Keratinocyte (primary cell): ENCODE results near the gene MTMR11. TPM values are rescaled to one million over a fixed set of nuclear protein-coding genes. Genes with fewer than 3 reads are reported as not detected.

Experiments used
- DNase-seq: peaks from one replicate; pipeline ENCODE4 v3.0.0-alpha.2; 2011; ENCODE audit warnings: low read depth, missing footprints, low spot score
- FAIRE-seq: peaks from 2 replicates; lab custom pipeline; 2011; peaks lifted over from hg19 to GRCh38; lab: Jason Lieb, UNC
- H2AFZ ChIP-seq: 2 replicates; pipeline ENCODE4 v1.6.0; 2012; ENCODE audit warnings: low read length, control low read depth, inconsistent platforms; ENCODE audit not compliant: control insufficient read depth
- H3K27ac ChIP-seq: 2 replicates; pipeline ENCODE4 v1.5.1; 2011; ENCODE audit warnings: low read length; ENCODE audit not compliant: control insufficient read depth, insufficient read depth
- H3K27me3 ChIP-seq: 3 replicates; pipeline ENCODE4 v1.6.0; 2011; ENCODE audit warnings: low read length; ENCODE audit not compliant: control insufficient read depth, insufficient read depth; ENCODE audit errors: extremely low read depth
- H3K36me3 ChIP-seq, 2 experiments: 2 replicates in 1 of 2; 3 replicates in 1 of 2; pipeline ENCODE4 v1.5.1; 2011; ENCODE audit warnings: low read length in 2 of 2, mild to moderate bottlenecking in 1 of 2; ENCODE audit not compliant: control insufficient read depth in 2 of 2, insufficient read depth in 2 of 2; ENCODE audit errors: extremely low read depth in 1 of 2
- H3K4me1 ChIP-seq: 3 replicates; pipeline ENCODE4 v1.5.1; 2011; ENCODE audit warnings: low read length; ENCODE audit not compliant: control insufficient read depth, insufficient read depth; ENCODE audit errors: extremely low read depth
- H3K4me2 ChIP-seq: 3 replicates; pipeline ENCODE4 v1.6.0; 2011; ENCODE audit warnings: low read depth, low read length; ENCODE audit not compliant: control insufficient read depth, insufficient read depth; ENCODE audit errors: extremely low read depth
- H3K4me3 ChIP-seq, 3 experiments: fragments of 200-600 bp in 1 of 3; sonication (generic) in 1 of 3; 2 replicates in 2 of 3; 3 replicates in 1 of 3; pipeline ENCODE4 v1.5.1; 2011 to 2016; ENCODE audit warnings: low read length in 3 of 3, mild to moderate bottlenecking in 3 of 3, control low read depth in 2 of 3, inconsistent platforms in 1 of 3, low read depth in 1 of 3, mixed read lengths in 1 of 3, mixed run types in 1 of 3, moderate library complexity in 1 of 3; ENCODE audit not compliant: control insufficient read depth in 2 of 3, insufficient read depth in 2 of 3; ENCODE audit errors: extremely low read depth in 1 of 3
- H3K79me2 ChIP-seq: 2 replicates; pipeline ENCODE4 v1.6.0; 2012; ENCODE audit warnings: low read length; ENCODE audit not compliant: control insufficient read depth, insufficient read depth
- H3K9ac ChIP-seq: 3 replicates; pipeline ENCODE4 v1.6.0; 2011; ENCODE audit warnings: low read length; ENCODE audit not compliant: control insufficient read depth, insufficient read depth; ENCODE audit errors: extremely low read depth
- H3K9me1 ChIP-seq: 3 replicates; pipeline ENCODE4 v1.6.0; 2011; ENCODE audit warnings: low read length; ENCODE audit not compliant: control insufficient read depth, insufficient read depth; ENCODE audit errors: extremely low read depth
- H3K9me3 ChIP-seq: 2 replicates; pipeline ENCODE4 v1.5.1; 2012; ENCODE audit warnings: low read depth, low read length; ENCODE audit not compliant: control insufficient read depth
- H4K20me1 ChIP-seq: 3 replicates; pipeline ENCODE4 v1.6.0; 2011; ENCODE audit warnings: low read length; ENCODE audit not compliant: control insufficient read depth, insufficient read depth; ENCODE audit errors: extremely low read depth
- CTCF ChIP-seq, 3 experiments: IDR thresholded peaks in 1 of 3; conservative IDR thresholded peaks in 1 of 3; optimal IDR thresholded peaks in 1 of 3; 2 replicates in 2 of 3; 3 replicates in 1 of 3; pipeline versions ENCODE3 to v1.5.1; 2011; ENCODE audit warnings: low read length in 3 of 3, mild to moderate bottlenecking in 3 of 3, moderate library complexity in 2 of 3, control low read depth in 1 of 3, inconsistent platforms in 1 of 3; ENCODE audit not compliant: insufficient read depth in 2 of 3; ENCODE audit errors: extremely low read depth in 1 of 3
- EZH2 ChIP-seq: IDR thresholded peaks from one replicate; pipeline ENCODE4 v1.6.1; 2012; ENCODE audit warnings: inconsistent platforms, mild to moderate bottlenecking, low read length, moderate library complexity
- dilution Hi-C: fragments of 300-500 bp; cut with MboI; formaldehyde crosslinking; loops from one replicate; pipeline ENCODE4 v1.7.0; 2020; ENCODE audit warnings: low sequenced_read_pairs; ENCODE audit not compliant: extremely low pct_ligation_motif_present
- polyA plus RNA-seq, 5 experiments: library from polyadenylated mRNA; depleted of rRNA in 3 of 5; stranded (reverse) in 3 of 5; stranded (forward) in 1 of 5; unstranded in 1 of 5; fragments of >200 nt; gene quantifications; 1 replicate in 1 of 5; 2 replicates in 3 of 5; 3 replicates in 1 of 5; pipeline versions ENCODE4 v1.2.1 to v1.2.3, GENCODE V29; 2011 to 2012; ENCODE audit warnings: missing spikeins in 2 of 5, low read depth in 1 of 5, low replicate concordance in 1 of 5

Gene MTMR11
- polyA plus RNA-seq, 1 donor (not counting 4 experiments of a cell fraction or from before 2014, with no cell fraction given), result 11.8 TPM

- Histone ChIP-seq H3K4me3 (no peak overlapping the region), H3K9ac (no peak overlapping the region), H3K9me3 (no peaks in the 10 kb centered on the region), H2AFZ (no peak overlapping the region), H3K4me2 (no peak overlapping the region), H3K27me3 (no peaks in the 10 kb centered on the region), H4K20me1 (no peaks in the 10 kb centered on the region), H3K79me2 (no peaks in the 10 kb centered on the region), H3K36me3 (peaks cover 16 to 24% of the 10 kb centered on the region in 2 experiments), H3K9me1 (no peaks in the 10 kb centered on the region), H3K27ac (no peak overlapping the region), H3K4me1 (peaks cover 3% of the 10 kb centered on the region)
- DNase-seq (no peak), FAIRE-seq (no peak)
- TF ChIP-seq CTCF (optimal IDR thresholded peaks at IDR 0.05 in 1 of 3, IDR thresholded peaks at IDR 0.05 in 1 of 3, conservative IDR thresholded peaks at IDR 0.05 in 1 of 3; ENCODE audit: extremely low read depth in 1 of 3, insufficient read depth in 2 of 3, low read length in 3 of 3) (no peak), EZH2 (no peak)
- dilution Hi-C loops, result no loop called here
Measured at GRCh38 chr1:149963358-149963757, 26.7 kb upstream of the MTMR11 start.

GRCh38 chr1:149962736-149963135, 26.1 kb upstream of the MTMR11 start:
- dilution Hi-C loops, result no loop called here
- no peaks in the 10 kb centered on the region for H3K27me3 ChIP-seq
- H3K79me2 ChIP-seq, result no peaks in the 10 kb centered on the region
- H3K4me1 ChIP-seq, result peaks cover 3% of the 10 kb centered on the region
- H3K9me1 ChIP-seq, result no peaks in the 10 kb centered on the region
- no peak overlapping the region for H2AFZ ChIP-seq
- DNase-seq (no peak), FAIRE-seq (no peak)
- no peak overlapping the region for H3K4me3 ChIP-seq
- H3K9ac ChIP-seq, result no peak overlapping the region
- H3K9me3 ChIP-seq, result no peaks in the 10 kb centered on the region
- no peaks in the 10 kb centered on the region for H4K20me1 ChIP-seq
- TF ChIP-seq CTCF (optimal IDR thresholded peaks at IDR 0.05 in 1 of 3, IDR thresholded peaks at IDR 0.05 in 1 of 3, conservative IDR thresholded peaks at IDR 0.05 in 1 of 3; ENCODE audit: extremely low read depth in 1 of 3, insufficient read depth in 2 of 3, low read length in 3 of 3), result no peak
- H3K36me3 ChIP-seq, result peaks cover 16 to 26% of the 10 kb centered on the region in 2 experiments
- H3K27ac ChIP-seq, result peak overlapping the region; percentile 25
- no peak overlapping the region for H3K4me2 ChIP-seq
